ENCODE results near the gene GLI3.

DNA sequence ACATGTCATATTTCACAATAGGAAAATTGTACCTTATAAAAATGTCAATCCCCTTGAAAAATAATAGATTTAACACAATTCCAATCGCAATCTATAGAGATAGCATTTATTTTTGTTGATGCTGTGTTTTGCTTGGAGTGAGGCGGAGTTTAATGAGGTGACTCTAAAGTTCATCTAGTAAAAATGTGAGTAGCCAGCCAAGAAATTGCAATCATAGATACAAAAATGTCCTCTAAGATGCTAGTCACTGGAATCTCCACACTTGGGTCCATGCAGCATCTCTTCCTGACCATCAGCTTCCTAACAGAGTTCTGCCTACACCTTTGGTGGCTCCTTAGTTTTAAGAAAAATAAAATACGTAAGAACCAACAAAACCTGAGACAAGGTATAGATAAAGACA, 44.9 kb downstream of the GLI3 start:
- TF ChIP-seq, protein P1, sequence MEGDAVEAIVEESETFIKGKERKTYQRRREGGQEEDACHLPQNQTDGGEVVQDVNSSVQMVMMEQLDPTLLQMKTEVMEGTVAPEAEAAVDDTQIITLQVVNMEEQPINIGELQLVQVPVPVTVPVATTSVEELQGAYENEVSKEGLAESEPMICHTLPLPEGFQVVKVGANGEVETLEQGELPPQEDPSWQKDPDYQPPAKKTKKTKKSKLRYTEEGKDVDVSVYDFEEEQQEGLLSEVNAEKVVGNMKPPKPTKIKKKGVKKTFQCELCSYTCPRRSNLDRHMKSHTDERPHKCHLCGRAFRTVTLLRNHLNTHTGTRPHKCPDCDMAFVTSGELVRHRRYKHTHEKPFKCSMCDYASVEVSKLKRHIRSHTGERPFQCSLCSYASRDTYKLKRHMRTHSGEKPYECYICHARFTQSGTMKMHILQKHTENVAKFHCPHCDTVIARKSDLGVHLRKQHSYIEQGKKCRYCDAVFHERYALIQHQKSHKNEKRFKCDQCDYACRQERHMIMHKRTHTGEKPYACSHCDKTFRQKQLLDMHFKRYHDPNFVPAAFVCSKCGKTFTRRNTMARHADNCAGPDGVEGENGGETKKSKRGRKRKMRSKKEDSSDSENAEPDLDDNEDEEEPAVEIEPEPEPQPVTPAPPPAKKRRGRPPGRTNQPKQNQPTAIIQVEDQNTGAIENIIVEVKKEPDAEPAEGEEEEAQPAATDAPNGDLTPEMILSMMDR (IDR thresholded peaks at IDR 0.05), result no peak
- TF ChIP-seq SMC3 (IDR thresholded peaks at IDR 0.05; ENCODE audit: low read depth, low read length) (no peak), POLR2AphosphoS5 (IDR thresholded peaks at IDR 0.05; ENCODE audit: low read depth, low read length) (no peak), EP300 (IDR thresholded peaks at IDR 0.05; ENCODE audit: borderline replicate concordance in 1 of 2, low read depth in 1 of 2, low read length in 1 of 2) (no peak), FOSL2 (IDR thresholded peaks at IDR 0.05; ENCODE audit: borderline replicate concordance, low read depth) (no peak), ELF1 (IDR thresholded peaks at IDR 0.05) (no peak)
- TF ChIP-seq, protein P2, sequence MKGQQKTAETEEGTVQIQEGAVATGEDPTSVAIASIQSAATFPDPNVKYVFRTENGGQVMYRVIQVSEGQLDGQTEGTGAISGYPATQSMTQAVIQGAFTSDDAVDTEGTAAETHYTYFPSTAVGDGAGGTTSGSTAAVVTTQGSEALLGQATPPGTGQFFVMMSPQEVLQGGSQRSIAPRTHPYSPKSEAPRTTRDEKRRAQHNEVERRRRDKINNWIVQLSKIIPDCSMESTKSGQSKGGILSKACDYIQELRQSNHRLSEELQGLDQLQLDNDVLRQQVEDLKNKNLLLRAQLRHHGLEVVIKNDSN (IDR thresholded peaks at IDR 0.05; ENCODE audit: borderline replicate concordance, low read depth), result no peak
- TF ChIP-seq, protein P3, sequence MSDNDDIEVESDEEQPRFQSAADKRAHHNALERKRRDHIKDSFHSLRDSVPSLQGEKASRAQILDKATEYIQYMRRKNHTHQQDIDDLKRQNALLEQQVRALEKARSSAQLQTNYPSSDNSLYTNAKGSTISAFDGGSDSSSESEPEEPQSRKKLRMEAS (IDR thresholded peaks at IDR 0.05; ENCODE audit: low read depth), result no peak
- TF ChIP-seq, protein P4, sequence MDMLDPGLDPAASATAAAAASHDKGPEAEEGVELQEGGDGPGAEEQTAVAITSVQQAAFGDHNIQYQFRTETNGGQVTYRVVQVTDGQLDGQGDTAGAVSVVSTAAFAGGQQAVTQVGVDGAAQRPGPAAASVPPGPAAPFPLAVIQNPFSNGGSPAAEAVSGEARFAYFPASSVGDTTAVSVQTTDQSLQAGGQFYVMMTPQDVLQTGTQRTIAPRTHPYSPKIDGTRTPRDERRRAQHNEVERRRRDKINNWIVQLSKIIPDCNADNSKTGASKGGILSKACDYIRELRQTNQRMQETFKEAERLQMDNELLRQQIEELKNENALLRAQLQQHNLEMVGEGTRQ (IDR thresholded peaks at IDR 0.05; ENCODE audit: borderline replicate concordance, low read depth, low read length), result no peak
- TF ChIP-seq, protein P5, sequence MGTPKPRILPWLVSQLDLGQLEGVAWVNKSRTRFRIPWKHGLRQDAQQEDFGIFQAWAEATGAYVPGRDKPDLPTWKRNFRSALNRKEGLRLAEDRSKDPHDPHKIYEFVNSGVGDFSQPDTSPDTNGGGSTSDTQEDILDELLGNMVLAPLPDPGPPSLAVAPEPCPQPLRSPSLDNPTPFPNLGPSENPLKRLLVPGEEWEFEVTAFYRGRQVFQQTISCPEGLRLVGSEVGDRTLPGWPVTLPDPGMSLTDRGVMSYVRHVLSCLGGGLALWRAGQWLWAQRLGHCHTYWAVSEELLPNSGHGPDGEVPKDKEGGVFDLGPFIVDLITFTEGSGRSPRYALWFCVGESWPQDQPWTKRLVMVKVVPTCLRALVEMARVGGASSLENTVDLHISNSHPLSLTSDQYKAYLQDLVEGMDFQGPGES (IDR thresholded peaks at IDR 0.05; ENCODE audit: low read depth, low read length), result no peak
- TF ChIP-seq, protein P6, sequence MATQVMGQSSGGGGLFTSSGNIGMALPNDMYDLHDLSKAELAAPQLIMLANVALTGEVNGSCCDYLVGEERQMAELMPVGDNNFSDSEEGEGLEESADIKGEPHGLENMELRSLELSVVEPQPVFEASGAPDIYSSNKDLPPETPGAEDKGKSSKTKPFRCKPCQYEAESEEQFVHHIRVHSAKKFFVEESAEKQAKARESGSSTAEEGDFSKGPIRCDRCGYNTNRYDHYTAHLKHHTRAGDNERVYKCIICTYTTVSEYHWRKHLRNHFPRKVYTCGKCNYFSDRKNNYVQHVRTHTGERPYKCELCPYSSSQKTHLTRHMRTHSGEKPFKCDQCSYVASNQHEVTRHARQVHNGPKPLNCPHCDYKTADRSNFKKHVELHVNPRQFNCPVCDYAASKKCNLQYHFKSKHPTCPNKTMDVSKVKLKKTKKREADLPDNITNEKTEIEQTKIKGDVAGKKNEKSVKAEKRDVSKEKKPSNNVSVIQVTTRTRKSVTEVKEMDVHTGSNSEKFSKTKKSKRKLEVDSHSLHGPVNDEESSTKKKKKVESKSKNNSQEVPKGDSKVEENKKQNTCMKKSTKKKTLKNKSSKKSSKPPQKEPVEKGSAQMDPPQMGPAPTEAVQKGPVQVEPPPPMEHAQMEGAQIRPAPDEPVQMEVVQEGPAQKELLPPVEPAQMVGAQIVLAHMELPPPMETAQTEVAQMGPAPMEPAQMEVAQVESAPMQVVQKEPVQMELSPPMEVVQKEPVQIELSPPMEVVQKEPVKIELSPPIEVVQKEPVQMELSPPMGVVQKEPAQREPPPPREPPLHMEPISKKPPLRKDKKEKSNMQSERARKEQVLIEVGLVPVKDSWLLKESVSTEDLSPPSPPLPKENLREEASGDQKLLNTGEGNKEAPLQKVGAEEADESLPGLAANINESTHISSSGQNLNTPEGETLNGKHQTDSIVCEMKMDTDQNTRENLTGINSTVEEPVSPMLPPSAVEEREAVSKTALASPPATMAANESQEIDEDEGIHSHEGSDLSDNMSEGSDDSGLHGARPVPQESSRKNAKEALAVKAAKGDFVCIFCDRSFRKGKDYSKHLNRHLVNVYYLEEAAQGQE (IDR thresholded peaks at IDR 0.05; ENCODE audit: low read depth, low read length), result no peak
- TF ChIP-seq, protein P7, sequence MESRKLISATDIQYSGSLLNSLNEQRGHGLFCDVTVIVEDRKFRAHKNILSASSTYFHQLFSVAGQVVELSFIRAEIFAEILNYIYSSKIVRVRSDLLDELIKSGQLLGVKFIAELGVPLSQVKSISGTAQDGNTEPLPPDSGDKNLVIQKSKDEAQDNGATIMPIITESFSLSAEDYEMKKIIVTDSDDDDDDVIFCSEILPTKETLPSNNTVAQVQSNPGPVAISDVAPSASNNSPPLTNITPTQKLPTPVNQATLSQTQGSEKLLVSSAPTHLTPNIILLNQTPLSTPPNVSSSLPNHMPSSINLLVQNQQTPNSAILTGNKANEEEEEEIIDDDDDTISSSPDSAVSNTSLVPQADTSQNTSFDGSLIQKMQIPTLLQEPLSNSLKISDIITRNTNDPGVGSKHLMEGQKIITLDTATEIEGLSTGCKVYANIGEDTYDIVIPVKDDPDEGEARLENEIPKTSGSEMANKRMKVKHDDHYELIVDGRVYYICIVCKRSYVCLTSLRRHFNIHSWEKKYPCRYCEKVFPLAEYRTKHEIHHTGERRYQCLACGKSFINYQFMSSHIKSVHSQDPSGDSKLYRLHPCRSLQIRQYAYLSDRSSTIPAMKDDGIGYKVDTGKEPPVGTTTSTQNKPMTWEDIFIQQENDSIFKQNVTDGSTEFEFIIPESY (IDR thresholded peaks at IDR 0.05; ENCODE audit: borderline replicate concordance, low read depth), result no peak

Measured in SK-N-SH (cell line).